Activated CD8-positive, alpha-beta memory T cell treated with anti-CD3 and anti-CD28 coated beads for 36 hours (primary cell): ENCODE data around the gene MORN3. TPM values are rescaled to one million over a fixed set of nuclear protein-coding genes. Genes with fewer than 3 reads are reported as not detected.

ENCODE experiments used
- CTCF ChIA-PET: fragments of 350-600 bp; sonication (Branson Sonifier 250); formaldehyde crosslinking; loops from one replicate; lab custom pipeline; 2021; ENCODE audit warnings: antibody characterized with exemption; lab: Charles Lee
- POLR2A ChIA-PET: fragments of 350-600 bp; sonication (Branson Sonifier 250); formaldehyde crosslinking; loops from one replicate; lab custom pipeline; 2021; ENCODE audit warnings: antibody characterized with exemption; lab: Charles Lee
- total RNA-seq, 2 experiments: library from RNA; stranded (reverse); gene quantifications; one replicate each; pipeline ENCODE4 v1.2.3, GENCODE V29; 2021

MORN3 gene
- total RNA-seq, 2 experiments from 2014 or later = 1.0 to 1.6 TPM

- CTCF ChIA-PET = interaction anchor here (0.9 to 7.2 kb wide), 3 partner anchors 37 to 76 kb away, joined by 3 to 48 read pairs (median 6); partner anchors contain the start of gene MORN3
- POLR2A ChIA-PET = interaction anchor here (0.6 to 2.9 kb wide), 4 partner anchors 8 to 37 kb away, joined by 3 to 42 read pairs (median 6); no protein-coding TSS in a partner anchor
These were observed 40.9 kb downstream of the MORN3 start for GRCh38 chr12:121628536-121628935.

DNA sequence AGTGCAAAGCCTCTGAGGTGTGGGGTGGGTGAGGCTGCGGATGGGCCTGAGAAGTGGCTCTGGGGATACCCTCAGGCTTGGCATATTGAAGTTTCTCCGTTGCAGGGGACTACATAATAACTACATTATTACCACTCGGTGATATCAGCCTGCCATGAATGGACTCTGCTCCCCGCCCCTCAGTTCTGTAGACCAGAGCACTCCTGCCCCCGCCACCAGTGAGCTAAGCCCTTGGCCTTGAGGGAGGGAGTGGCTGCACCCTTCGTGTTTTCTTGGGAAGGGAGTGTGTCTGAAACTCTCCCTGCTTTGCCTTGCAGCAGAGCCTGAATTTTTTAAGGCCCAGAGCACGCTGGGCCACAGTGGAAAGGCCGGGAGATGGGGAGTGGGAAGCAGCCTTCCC, 41.4 kb downstream of the MORN3 start:
- CTCF ChIA-PET = interaction anchor here (0.6 to 7.2 kb wide), 6 partner anchors 37 to 76 kb away, joined by 3 to 48 read pairs (median 6); partner anchors contain the start of gene MORN3
- POLR2A ChIA-PET = interaction anchor here (1.3 to 2.9 kb wide), 8 partner anchors 9 to 162 kb away, joined by 3 to 42 read pairs (median 9); partner anchors contain the start of gene TMEM120B

- CTCF ChIA-PET = interaction anchor here (0.7 to 7.2 kb wide), 10 partner anchors 10 to 78 kb away, joined by 3 to 48 read pairs (median 6); partner anchors contain the start of gene MORN3
- POLR2A ChIA-PET = interaction anchor here (0.6 to 2.9 kb wide), 24 partner anchors 10 to 226 kb away, joined by 3 to 42 read pairs (median 5); partner anchors contain the start of genes KDM2B, RNF34 and TMEM120B
These were observed 42.4 kb downstream of the MORN3 start for GRCh38 chr12:121626853-121627640.

- ChIA-PET POLR2A (interaction anchor here (0.6 to 2.9 kb wide), 16 partner anchors 10 to 225 kb away, joined by 3 to 42 read pairs (median 7); partner anchors contain the start of genes KDM2B and RNF34), CTCF (interaction anchor here (0.9 to 7.2 kb wide), 8 partner anchors 9 to 138 kb away, joined by 3 to 48 read pairs (median 8); partner anchors contain the start of gene MORN3)
These were observed 43.2 kb downstream of the MORN3 start, which contains the start of gene ORAI1 for GRCh38 chr12:121626087-121626852. Gene ORAI1 (plus strand): TSS chr12:121626530.

DNA sequence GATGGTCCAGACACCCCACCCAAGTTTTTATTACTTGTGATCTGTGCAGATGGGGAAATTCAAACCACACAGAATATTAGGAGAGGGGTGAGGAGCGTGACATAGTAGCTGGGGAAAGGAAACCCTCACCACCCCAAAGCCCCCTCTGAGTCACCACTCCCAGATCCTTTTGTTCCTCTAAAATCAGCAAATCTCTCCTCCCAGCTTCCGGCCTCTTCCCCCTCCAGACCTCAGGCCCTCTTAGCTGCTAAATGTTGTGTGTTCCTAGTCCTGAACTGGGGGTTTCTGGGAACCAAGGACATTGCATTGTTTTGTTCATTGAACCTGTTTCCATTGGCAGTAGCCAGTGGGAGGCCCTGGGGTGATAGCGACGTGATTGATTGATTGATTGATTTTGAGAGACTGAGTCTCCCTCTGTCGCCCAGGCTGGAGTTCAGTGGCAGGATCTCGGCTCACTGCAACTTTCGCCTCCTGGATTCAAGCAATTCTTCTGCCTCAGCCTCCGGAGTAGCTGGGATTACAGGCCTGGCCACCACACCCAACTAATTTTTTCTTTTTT, 49.0 kb downstream of the MORN3 start:
- CTCF ChIA-PET = no interaction called here
- POLR2A ChIA-PET = no interaction called here

GRCh38 chr12:121618659-121619233, 50.7 kb downstream of the MORN3 start:
- POLR2A ChIA-PET = no interaction called here
- CTCF ChIA-PET = interaction anchor here (1.7 kb wide), 1 partner anchor 66 kb away, joined by 5 read pairs; no protein-coding TSS in a partner anchor

DNA sequence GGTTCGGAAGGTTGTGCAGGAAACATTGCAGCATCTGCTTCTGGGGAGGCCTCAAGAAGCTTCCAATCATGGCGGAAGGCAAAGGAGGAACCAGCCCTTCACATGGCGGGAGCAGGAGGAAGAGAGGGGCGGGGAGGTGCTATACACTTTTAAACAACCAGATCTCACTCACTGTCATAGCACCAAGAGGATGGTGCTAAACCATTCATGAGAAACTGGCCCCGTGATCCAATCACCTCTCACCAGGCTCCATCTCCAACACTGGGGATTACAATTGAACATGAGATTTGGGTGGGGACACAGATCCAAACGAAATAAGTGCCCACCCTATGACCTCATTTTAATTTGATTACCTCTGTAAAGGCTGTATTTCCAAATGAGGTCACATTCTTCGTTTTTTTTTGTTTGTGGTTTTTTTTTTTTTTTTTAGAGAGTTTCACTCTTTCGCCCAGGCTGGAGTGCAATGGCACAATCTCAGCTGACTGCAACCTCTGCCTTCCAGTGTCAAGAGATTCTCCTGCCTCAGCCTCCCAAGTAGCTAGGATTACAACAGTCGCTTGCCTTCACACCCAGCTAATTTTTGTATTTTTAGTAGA, 54.5 kb downstream of the MORN3 start:
- ChIA-PET CTCF (interaction anchor here (0.9 to 1.2 kb wide), 4 partner anchors 10 to 114 kb away, joined by 3 to 5 read pairs (median 4); no protein-coding TSS in a partner anchor), POLR2A (no interaction called here)

DNA sequence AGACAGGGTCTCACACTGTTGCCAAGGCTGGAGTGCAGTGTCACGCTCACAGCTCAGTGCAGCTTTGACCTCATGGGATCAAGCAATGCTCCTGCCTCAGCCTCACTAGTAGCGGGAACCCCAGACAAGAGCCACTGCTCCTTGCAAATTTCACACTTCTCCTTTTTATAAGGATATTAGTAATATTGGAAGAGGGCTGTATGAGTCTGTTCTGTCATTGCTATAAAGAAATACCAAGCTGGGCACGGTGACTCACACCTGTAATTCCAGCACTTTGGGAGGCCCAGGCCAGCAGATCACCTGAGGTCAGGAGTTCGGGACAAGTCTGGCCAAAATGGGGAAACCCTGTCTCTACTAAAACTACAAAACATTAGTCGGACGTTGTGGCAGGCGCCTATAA, 56.0 kb downstream of the MORN3 start:
- CTCF ChIA-PET = interaction anchor here (0.9 kb wide), 1 partner anchor 61 kb away, joined by 5 read pairs; no protein-coding TSS in a partner anchor
- POLR2A ChIA-PET = interaction anchor here (0.7 kb wide), 1 partner anchor 112 kb away, joined by 8 read pairs; no protein-coding TSS in a partner anchor

DNA sequence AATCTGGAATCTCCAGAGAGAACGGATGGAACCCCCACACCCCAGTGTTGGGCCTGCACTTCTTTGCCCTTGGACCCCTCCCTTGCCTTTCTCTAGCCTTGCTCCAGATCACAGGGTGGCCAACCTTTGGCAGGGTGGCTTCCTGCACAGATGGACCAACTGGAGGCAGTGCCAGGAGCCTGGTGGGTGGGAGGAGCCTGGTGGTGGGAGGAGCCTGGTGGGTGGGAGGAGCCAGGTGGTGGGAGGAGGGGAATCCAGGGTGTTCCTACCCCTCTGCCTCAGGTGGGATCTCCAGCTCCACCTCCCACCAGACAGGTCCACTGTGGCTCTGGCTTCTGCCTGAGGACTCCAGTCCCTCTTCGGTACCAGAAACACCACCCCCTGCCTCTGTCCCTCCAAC, 58.1 kb downstream of the MORN3 start:
- POLR2A ChIA-PET = no interaction called here
- CTCF ChIA-PET = interaction anchor here (0.7 to 1.5 kb wide), 2 partner anchors 58 to 183 kb away, joined by 3 to 4 read pairs; partner anchors contain the start of gene MORN3

GRCh38 chr12:121610239-121611149, 59.0 kb downstream of the MORN3 start:
- CTCF ChIA-PET = interaction anchor here (0.7 to 1.5 kb wide), 2 partner anchors 59 to 182 kb away, joined by 3 to 4 read pairs; partner anchors contain the start of gene MORN3
- POLR2A ChIA-PET = interaction anchor here (0.7 kb wide), 1 partner anchor 123 kb away, joined by 5 read pairs; no protein-coding TSS in a partner anchor

GRCh38 chr12:121608301-121608700, 61.2 kb downstream of the MORN3 start:
- ChIA-PET CTCF (interaction anchor here (1.4 to 1.6 kb wide), 2 partner anchors 17 to 55 kb away, joined by 3 read pairs; no protein-coding TSS in a partner anchor), POLR2A (no interaction called here)

DNA sequence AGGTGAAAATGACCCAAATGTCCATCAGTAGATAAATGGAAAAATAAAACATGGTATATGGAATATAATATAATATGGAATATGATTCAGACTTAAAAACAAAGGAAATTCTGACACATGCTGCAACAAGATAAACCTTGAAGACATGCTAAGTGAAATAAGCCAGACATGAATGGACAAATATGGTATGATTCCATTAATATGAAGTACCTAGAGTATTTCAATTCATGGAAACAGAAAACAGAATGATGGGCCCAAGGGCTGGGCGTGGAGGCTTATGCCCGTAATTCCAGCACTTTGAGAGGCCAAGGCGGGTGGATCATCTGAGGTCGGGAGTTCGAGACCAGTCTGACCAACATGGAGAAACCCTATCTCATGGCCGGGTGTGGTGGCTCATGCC, 65.9 kb downstream of the MORN3 start:
- POLR2A ChIA-PET = no interaction called here

DNA sequence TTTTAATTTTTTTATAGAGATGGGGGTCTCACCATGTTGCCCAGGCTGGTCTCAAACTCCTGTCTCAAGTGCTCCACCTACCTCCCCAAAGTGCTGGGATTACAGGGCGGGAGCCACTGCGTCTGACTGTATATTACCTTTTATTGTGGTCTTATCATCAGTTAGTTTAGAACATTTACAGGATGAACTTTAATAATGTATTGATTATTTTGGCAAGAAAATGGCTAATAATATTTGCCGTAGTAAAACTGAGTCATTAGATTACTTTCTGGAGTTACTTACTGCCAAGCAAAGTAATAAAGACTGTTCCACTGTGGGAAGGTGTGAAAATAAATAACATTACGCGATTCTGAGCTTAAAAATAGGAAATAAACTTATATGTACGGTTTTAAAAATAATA, 66.7 kb downstream of the MORN3 start:
- ChIA-PET CTCF (no interaction called here), POLR2A (no interaction called here)

More for the DNA sequence above, 65.9 kb downstream of the MORN3 start:
- CTCF ChIA-PET = interaction anchor here (0.7 kb wide), 1 partner anchor 37 kb away, joined by 3 read pairs; no protein-coding TSS in a partner anchor

DNA sequence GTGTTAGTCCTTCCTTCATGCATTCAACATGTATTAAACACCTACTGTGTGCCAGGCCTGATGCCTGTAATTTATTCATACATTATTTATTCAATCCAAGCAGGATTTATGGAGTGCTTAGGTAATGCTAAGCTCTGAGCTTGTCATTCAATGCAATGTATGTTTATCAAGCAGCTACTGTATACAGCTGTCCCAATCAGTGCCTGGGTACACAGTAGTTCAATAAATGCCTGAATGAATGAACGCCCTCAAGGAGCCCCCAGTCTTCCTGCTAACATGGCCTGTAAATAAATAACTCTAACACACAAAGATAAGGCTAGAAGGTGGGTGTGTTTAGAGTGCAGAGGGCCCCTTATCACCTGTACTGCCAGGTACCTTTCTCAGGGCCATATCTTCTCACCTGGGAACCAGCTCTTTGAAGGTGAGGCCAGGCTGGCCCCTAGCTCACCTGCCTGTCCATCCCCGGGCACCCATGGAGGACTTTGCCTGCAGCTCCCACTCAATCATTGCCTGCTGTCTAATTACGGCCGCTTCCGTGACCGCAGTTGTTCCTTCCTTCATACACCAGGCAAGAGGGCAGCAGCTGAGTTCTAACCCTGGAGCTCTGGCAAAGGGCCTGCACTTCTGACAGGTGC, 68.6 kb downstream of the MORN3 start:
- ChIA-PET CTCF (no interaction called here), POLR2A (interaction anchor here (0.6 kb wide), 1 partner anchor 61 kb away, joined by 4 read pairs; no protein-coding TSS in a partner anchor)
